DMS79 treated with DMSO at 0.1 percent for 48 hours (cell line): ENCODE measurements around the gene ZNF587B.
A peak's percentile ranks its signal among the peaks of the same experiment; 100 is the strongest.
"Not testable (repeated sequence)": the region's sequence is repeated elsewhere in the genome, so short reads cannot be mapped to it uniquely, and the experiment has no call there.

Source experiments
- DNase-seq: peaks from one replicate; lab custom pipeline; 2025; lab: John Stamatoyannopoulos, UW

The ZNF587B gene

GRCh38 chr19:57830071-57830602, at the start of gene ZNF587B:
TSS of gene ZNF587B (plus strand) at chr19:57830299. CDS start at chr19:57830529, 230 bp downstream.
- DNase-seq = no peak

- no peak for DNase-seq
Measured at GRCh38 chr19:57786286-57786685, 43.8 kb upstream of the ZNF587B start.

GRCh38 chr19:57786906-57787305, 43.2 kb upstream of the ZNF587B start:
- DNase-seq = no peak

- DNase-seq = no peak
Measured at GRCh38 chr19:57788114-57788692, 41.9 kb upstream of the ZNF587B start.

GRCh38 chr19:57789288-57789687, 40.8 kb upstream of the ZNF587B start:
- DNase-seq = no peak

- not testable (repeated sequence) for DNase-seq
Measured at GRCh38 chr19:57796580-57796979, 33.5 kb upstream of the ZNF587B start.

GRCh38 chr19:57800696-57801095, 29.4 kb upstream of the ZNF587B start:
- DNase-seq = no peak

GRCh38 chr19:57802269-57802668, 27.8 kb upstream of the ZNF587B start:
- no peak for DNase-seq

- peak; percentile 37 for DNase-seq
Measured at GRCh38 chr19:57803265-57803593, 26.9 kb upstream of the ZNF587B start.

GRCh38 chr19:57803594-57804325, 26.3 kb upstream of the ZNF587B start:
- peak; percentile 46 for DNase-seq

- DNase-seq = no peak
Measured at GRCh38 chr19:57807541-57807940, 22.6 kb upstream of the ZNF587B start.

- DNase-seq = not testable (repeated sequence)
Measured at GRCh38 chr19:57810410-57811295, 19.4 kb upstream of the ZNF587B start.

- no peak for DNase-seq
Measured at GRCh38 chr19:57812226-57812625, 17.9 kb upstream of the ZNF587B start.

- DNase-seq = not testable (repeated sequence)
Measured at GRCh38 chr19:57812975-57813820, 16.9 kb upstream of the ZNF587B start.

GRCh38 chr19:57813919-57814504, 16.1 kb upstream of the ZNF587B start:
- DNase-seq = no peak

- peak; percentile 94 for DNase-seq
Measured at GRCh38 chr19:57814505-57815246, 15.4 kb upstream of the ZNF587B start, which contains the start of gene ZNF552. TSS of gene ZNF552 (minus strand) at chr19:57814913. CDS start at chr19:57814743, 170 bp downstream.

- no peak for DNase-seq
Measured at GRCh38 chr19:57815247-57816075, 14.6 kb upstream of the ZNF587B start.

- no peak for DNase-seq
Measured at GRCh38 chr19:57816652-57817051, 13.4 kb upstream of the ZNF587B start.

- no peak for DNase-seq
Measured at GRCh38 chr19:57817976-57818375, 12.1 kb upstream of the ZNF587B start.
